ENCODE measurements around the gene EML4. TPM values are rescaled to one million over a fixed set of nuclear protein-coding genes. Genes with fewer than 3 reads are reported as not detected.

EML4 gene
- total and polyA plus RNA-seq, 9 of the 15 experiments (the other 6 are each of a cell fraction or from before 2014, with no cell fraction given), result 14.7 to 48.3 (median 36.5) TPM

DNA sequence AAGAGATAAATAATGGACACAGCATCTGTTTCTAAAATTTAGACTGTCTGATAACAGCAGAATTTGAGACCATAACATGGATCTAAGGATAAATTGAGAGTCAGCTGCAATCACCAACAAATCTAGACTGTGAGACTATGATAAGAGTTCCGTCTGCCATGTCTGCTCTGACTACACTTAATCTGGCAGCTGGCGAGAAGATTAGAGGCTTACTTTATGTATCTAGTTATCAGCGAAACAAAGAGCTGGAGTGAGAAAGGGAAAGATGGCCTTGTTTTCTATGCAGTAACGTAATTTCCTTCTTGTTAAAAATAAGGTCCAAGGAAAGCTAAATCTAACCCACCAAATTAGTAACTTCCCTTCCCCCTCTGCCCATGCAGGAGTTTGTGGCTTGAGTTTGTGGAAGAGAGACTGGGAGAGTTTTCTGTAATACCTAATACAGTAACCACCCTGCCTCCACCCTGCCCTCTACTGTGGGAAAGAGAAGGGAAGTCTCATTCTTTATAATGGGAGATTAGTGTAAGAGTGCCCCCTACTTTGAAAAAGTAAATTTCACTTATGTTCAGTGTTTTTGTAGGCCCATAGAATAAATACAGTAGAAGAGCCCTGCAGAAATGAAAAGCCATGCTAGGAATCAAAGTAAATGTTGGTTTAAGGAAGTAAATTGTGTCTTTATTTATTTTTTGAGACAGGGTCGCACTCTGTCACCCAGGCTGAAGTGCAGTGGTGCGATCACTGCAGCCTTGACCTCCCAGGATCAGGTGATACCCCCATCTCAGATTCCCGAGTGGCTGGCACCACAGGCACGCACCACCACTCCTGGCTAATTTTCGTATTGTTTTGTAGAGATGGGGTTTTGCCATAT is 27.5 kb downstream of the EML4 start (continued):
- TF ChIP-seq, protein P1, sequence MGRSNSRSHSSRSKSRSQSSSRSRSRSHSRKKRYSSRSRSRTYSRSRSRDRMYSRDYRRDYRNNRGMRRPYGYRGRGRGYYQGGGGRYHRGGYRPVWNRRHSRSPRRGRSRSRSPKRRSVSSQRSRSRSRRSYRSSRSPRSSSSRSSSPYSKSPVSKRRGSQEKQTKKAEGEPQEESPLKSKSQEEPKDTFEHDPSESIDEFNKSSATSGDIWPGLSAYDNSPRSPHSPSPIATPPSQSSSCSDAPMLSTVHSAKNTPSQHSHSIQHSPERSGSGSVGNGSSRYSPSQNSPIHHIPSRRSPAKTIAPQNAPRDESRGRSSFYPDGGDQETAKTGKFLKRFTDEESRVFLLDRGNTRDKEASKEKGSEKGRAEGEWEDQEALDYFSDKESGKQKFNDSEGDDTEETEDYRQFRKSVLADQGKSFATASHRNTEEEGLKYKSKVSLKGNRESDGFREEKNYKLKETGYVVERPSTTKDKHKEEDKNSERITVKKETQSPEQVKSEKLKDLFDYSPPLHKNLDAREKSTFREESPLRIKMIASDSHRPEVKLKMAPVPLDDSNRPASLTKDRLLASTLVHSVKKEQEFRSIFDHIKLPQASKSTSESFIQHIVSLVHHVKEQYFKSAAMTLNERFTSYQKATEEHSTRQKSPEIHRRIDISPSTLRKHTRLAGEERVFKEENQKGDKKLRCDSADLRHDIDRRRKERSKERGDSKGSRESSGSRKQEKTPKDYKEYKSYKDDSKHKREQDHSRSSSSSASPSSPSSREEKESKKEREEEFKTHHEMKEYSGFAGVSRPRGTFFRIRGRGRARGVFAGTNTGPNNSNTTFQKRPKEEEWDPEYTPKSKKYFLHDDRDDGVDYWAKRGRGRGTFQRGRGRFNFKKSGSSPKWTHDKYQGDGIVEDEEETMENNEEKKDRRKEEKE (IDR thresholded peaks at IDR 0.05; ENCODE audit: borderline replicate concordance in 1 of 2, control insufficient read depth in 1 of 2, low read depth in 2 of 2, low read length in 1 of 2), result no peak
- TF ChIP-seq TCF7 (IDR thresholded peaks at IDR 0.05; ENCODE audit: borderline replicate concordance) (no peak), HSF4 (CRISPR knock-in tag; IDR thresholded peaks at IDR 0.05; ENCODE audit: borderline replicate concordance) (no peak), FOXJ2 (tag; IDR thresholded peaks at IDR 0.05) (0 out of 2 replicates have a peak, but pooled peaks have one; percentile 61), ZNF707 (CRISPR knock-in tag; conservative IDR thresholded peaks at IDR 0.05) (no peak), ETS1 (conservative IDR thresholded peaks at IDR 0.05; ENCODE audit: control insufficient read depth, low read depth, low read length) (no peak), CLOCK (CRISPR knock-in tag; IDR thresholded peaks at IDR 0.05; ENCODE audit: borderline replicate concordance) (no peak)
- TF ChIP-seq, protein P2, sequence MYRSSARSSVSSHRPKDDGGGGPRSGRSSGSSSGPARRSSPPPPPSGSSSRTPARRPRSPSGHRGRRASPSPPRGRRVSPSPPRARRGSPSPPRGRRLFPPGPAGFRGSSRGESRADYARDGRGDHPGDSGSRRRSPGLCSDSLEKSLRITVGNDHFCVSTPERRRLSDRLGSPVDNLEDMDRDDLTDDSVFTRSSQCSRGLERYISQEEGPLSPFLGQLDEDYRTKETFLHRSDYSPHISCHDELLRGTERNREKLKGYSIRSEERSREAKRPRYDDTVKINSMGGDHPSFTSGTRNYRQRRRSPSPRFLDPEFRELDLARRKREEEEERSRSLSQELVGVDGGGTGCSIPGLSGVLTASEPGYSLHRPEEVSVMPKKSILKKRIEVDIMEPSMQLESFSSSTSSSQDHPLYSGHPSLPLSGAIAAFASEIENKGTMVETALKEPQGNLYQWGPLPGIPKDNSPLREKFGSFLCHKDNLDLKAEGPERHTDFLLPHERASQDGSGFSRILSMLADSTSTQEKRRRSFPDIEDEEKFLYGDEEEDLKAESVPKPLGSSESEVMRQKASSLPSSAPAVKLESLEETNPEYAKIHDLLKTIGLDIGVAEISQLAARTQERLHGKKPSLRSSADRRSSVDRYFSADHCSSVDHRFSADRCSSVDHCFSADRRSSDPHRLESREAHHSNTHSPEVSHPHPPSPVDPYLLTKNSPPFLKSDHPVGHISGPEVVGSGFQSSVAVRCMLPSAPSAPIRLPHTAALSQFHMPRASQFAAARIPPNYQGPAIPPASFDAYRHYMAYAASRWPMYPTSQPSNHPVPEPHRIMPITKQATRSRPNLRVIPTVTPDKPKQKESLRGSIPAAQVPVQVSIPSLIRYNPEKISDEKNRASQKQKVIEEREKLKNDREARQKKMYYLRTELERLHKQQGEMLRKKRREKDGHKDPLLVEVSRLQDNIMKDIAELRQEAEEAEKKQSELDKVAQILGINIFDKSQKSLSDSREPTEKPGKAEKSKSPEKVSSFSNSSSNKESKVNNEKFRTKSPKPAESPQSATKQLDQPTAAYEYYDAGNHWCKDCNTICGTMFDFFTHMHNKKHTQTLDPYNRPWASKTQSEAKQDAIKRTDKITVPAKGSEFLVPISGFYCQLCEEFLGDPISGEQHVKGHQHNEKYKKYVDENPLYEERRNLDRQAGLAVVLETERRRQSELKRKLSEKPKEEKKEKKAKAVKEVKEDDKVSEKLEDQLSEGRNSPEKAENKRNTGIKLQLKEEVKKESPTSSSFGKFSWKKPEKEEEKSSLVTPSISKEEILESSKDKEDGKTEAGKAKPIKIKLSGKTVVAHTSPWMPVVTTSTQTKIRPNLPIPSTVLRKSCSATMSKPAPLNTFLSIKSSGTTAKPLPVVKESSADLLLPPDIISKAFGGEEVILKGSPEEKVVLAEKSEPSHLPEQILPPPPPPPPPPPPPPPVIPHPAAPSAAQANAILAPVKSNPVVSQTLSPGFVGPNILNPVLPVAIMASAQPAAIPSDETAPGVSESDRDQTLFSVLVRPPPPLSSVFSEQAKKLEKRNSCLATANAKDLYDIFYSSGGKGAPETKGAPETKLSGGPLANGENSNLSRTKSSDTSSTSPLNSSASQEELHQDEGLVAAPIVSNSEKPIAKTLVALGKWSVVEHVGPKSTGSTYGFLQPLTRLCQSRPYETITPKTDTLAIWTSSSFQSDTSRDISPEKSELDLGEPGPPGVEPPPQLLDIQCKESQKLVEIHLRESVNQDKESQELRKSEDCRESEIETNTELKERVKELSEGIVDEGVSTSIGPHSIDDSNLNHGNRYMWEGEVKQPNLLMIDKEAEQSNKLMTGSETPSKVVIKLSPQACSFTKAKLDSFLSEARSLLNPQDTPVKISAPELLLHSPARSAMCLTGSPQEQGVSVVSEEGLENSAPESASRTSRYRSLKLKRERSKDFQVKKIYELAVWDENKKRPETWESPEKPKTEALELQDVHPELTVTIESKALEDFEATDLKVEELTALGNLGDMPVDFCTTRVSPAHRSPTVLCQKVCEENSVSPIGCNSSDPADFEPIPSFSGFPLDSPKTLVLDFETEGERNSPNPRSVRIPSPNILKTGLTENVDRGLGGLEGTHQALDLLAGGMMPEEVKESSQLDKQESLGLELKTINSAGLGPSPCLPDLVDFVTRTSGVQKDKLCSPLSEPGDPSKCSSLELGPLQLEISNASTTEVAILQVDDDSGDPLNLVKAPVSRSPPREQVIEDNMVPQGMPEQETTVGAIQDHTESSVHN (IDR thresholded peaks at IDR 0.05; ENCODE audit: borderline replicate concordance in 1 of 2, low read depth in 1 of 2), result peak in 1 of 2 experiments; percentile 41; a peak in 1 of 4 replicates
